ENCODE measurements around the gene OR2H2.

OR2H2 gene

DNA sequence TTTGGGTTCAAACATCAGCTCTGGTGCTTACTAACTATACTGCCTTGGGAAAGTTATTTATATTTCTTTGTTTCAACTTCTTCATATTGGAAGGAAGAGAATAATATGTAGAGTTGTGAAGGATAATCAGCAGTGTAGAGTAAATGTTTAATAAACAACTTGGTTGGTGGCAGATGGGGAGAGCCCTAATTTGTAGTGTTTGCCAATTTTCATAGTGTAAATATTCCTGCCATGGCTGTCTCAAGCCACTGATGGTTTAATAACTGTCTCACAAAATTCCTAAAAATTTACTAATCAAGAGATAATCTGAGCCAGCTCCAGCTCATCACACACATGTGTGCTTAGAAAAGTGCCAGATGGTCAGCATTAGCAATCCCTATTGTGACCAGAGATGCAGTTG is at the start of gene OR2H2:
Gene OR2H2, plus strand, starts transcription at position 301 of the 400 bp plus-strand sequence. CDS start 2,824 bp downstream, outside the sequence.
- no peak for DNase-seq (ENCODE audit: low read depth)

GRCh38 chr6:29537714-29538403 is 47.1 kb upstream of the OR2H2 start:
- no peak for DNase-seq (ENCODE audit: low read depth)

- DNase-seq (ENCODE audit: low read depth), result no peak
Observed at GRCh38 chr6:29547573-29547972, 37.3 kb upstream of the OR2H2 start.

DNA sequence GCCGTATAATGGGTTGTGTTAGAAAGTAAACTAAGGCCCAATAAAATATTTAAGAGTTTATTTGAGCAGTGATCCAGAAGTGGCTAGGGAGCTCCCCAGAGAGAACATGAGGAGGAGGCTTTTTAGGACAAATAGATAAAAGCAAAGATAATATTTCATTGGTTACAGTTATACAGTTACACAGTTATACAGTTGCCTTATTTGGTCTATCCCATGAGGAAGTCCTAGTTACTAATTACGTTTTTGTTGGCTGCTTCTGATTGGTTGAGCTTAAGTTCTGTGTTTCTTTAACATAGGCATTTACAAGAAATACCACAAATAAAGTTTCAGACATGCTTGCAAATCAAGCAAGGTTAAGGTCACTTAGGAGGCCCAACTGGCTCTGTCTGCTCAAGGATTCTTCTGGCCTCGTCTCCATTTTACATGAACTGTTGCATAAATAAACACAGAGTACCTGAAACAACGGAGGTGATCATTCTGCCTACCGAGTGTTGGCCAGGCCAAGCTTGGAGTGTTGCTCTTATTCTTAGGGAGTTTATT is 32.3 kb upstream of the OR2H2 start:
- DNase-seq (ENCODE audit: low read depth), result no peak

DNA sequence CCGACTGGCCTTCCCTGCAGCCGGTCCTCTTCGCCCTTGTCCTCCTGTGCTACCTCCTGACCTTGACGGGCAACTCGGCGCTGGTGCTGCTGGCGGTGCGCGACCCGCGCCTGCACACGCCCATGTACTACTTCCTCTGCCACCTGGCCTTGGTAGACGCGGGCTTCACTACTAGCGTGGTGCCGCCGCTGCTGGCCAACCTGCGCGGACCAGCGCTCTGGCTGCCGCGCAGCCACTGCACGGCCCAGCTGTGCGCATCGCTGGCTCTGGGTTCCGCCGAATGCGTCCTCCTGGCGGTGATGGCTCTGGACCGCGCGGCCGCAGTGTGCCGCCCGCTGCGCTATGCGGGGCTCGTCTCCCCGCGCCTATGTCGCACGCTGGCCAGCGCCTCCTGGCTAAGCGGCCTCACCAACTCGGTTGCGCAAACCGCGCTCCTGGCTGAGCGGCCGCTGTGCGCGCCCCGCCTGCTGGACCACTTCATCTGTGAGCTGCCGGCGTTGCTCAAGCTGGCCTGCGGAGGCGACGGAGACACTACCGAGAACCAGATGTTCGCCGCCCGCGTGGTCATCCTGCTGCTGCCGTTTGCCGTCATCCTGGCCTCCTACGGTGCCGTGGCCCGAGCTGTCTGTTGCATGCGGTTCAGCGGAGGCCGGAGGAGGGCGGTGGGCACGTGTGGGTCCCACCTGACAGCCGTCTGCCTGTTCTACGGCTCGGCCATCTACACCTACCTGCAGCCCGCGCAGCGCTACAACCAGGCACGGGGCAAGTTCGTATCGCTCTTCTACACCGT is 31.5 kb upstream of the OR2H2 start:
- DNase-seq (ENCODE audit: low read depth), result no peak

DNA sequence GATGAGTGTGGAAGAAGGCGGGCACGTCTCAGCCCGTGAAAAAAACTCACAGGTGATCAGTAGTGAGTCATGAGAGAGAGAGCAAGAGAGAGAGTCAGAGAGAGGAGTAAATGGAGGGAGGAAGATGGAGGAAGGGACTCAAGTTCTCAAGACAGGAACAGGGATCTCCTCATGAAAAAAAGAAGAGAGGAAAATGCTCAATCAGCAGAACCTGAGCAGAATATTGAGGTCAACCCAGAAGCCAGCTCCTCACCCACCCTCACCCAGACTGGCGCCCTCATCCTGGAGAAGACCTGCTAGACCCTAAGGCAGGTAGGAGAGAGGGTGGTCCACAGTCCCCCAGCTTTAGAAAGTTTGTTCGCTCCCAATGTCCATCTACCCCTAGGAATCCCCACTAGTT is 30.2 kb upstream of the OR2H2 start:
- no peak for DNase-seq (ENCODE audit: low read depth)

GRCh38 chr6:29557320-29557719 is 27.6 kb upstream of the OR2H2 start:
- DNase-seq (ENCODE audit: low read depth), result no peak

GRCh38 chr6:29558439-29559079 is 26.4 kb upstream of the OR2H2 start:
- DNase-seq (ENCODE audit: low read depth), result no peak

GRCh38 chr6:29559524-29560287 is 25.2 kb upstream of the OR2H2 start, which contains the start of gene UBD:
UBD (minus strand) TSS chr6:29559732; CDS start chr6:29559701, 31 bp downstream.
- no peak for DNase-seq (ENCODE audit: low read depth)

- no peak for DNase-seq (ENCODE audit: low read depth)
Observed at GRCh38 chr6:29561091-29561490, 23.8 kb upstream of the OR2H2 start.

- no peak for DNase-seq (ENCODE audit: low read depth)
Observed at GRCh38 chr6:29561606-29562181, 23.2 kb upstream of the OR2H2 start.

- no peak for DNase-seq (ENCODE audit: low read depth)
Observed at GRCh38 chr6:29563435-29563965, 21.4 kb upstream of the OR2H2 start.

- no peak for DNase-seq (ENCODE audit: low read depth)
Observed at GRCh38 chr6:29564875-29565274, 20.0 kb upstream of the OR2H2 start.

DNA sequence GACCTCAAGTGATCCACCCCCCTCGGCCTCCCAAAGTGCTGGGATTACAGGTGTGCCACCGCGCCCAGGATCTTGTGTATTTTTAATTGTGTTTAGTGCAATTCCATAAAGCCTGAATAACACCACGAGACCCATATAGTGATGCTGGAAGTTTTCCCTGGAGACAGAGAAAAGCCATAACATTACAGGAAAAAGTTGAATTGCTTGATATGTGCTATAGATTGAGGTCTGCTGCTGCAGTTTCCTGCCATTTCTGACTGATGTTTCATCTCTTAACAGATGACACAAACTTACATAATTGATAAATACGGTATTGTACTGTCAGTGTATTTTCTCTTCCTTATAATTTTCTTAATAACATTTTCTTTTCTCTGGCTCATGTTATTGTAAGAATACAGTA is 18.1 kb upstream of the OR2H2 start:
- DNase-seq (ENCODE audit: low read depth), result no peak

DNA sequence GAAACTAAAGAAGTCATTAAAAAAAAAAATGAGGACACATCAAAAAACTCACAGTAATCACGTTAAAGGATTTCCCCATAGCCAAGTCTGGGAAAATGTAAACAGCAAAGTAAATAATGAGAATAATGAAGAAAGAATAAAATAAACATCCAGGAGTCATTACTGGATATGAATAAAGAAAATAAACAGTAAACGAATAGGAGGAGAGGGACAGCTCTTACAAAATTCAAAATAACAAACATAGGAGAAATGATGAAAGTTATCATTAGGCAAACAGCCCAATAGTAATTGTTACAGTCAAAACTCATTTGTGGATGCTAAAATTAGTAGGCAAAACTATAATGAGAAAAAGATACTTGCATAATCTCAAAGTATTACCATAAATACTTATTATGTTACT is 17.4 kb upstream of the OR2H2 start:
- no peak for DNase-seq (ENCODE audit: low read depth)

GRCh38 chr6:29567991-29568390 is 16.9 kb upstream of the OR2H2 start:
- no peak for DNase-seq (ENCODE audit: low read depth)

DNA sequence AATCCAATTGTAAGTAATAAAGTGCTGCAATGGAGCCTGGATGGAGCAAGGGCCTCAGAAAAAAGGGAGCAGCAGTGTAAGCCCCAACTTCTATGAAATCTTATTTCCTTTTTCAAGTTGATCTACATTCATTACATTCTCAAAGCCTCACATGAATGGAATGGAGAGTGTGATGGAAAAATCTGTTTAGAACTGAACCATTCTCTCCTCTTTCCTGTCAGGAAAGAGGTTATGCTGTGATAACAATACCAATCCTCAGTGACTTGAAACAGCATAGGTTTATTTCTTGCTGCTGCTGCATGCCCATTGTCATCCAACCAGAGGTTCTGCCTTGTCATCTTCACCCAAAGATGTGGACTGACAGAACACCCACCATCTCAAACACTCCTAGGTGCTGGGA is 8.9 kb upstream of the OR2H2 start:
- no peak for DNase-seq (ENCODE audit: low read depth)

- no peak for DNase-seq (ENCODE audit: low read depth)
Observed at GRCh38 chr6:29577544-29577943, 7.4 kb upstream of the OR2H2 start.

DNA sequence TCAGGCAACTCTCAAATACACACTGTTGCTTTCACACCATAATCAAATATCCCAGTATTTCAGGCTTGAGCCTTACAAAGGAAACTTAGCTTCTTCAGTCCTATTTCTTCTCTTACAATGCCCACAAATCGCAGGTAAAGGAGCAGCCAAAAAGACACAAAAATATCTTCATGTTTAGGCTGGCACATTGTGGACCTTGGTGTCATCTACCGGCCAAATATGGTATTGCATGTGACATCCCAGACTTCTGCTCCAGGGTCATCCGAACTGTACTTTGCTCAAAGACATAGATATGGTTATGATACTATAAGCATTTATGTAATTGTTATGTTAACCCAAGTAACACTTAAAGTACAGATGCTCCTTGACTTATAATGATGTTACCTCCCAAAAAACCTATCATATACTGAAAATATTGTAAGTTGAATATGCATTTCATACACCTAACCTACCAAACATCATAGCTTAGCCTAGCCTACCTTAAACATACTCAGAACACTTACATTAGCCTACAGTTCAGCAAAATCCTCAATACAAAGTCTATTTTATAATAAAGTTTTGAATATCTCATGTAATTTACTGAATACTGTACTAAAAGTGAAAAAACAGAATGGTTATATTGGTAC is 4.6 kb downstream of the OR2H2 start:
- peak; percentile 29 for DNase-seq (ENCODE audit: low read depth)

- DNase-seq (ENCODE audit: low read depth), result no peak
Observed at GRCh38 chr6:29590218-29590808, 5.4 kb downstream of the OR2H2 start.
